MCF 10A (cell line): ENCODE results near the gene PDZRN3. TPM values are rescaled to one million over a fixed set of nuclear protein-coding genes. Genes with fewer than 3 reads are reported as not detected.
A peak's percentile ranks its signal among the peaks of the same experiment; 100 is the strongest.

ENCODE experiments used
- BruUV-seq: library from RNA; stranded (reverse); fragments of 400-500 nt; replicated peaks from 2 replicates; lab custom pipeline; 2021; lab: Mats Ljungman, UMichigan
- CTCF ChIA-PET: fragments of 300-600 bp; sonication (Branson Sonifier 250); formaldehyde crosslinking; extraction: SDS; loops from one replicate; lab custom pipeline; 2021; ENCODE audit warnings: antibody characterized with exemption, inconsistent platforms; lab: Yijun Ruan, JAX
- POLR2A ChIA-PET: fragments of 300-600, 350-650 bp; sonication (Branson Sonifier 250); formaldehyde crosslinking; extraction: SDS; loops from one replicate; lab custom pipeline; 2020; ENCODE audit warnings: antibody characterized with exemption, inconsistent platforms; lab: Yijun Ruan, JAX
- DNase-seq: peaks from one replicate; pipeline ENCODE4 v3.0.0-alpha.2; 2018; ENCODE audit not compliant: unreplicated experiment
- H3K27ac Mint-ChIP-seq: one replicate; pipeline ENCODE4 v1.8.0; 2022; ENCODE audit warnings: mild to moderate bottlenecking, low read depth, mixed read lengths; ENCODE audit not compliant: unreplicated experiment
- H3K27me3 Mint-ChIP-seq: one replicate; pipeline ENCODE4 v1.8.0; 2022; ENCODE audit warnings: mixed read lengths; ENCODE audit not compliant: insufficient read depth, unreplicated experiment
- H3K36me3 Mint-ChIP-seq: one replicate; pipeline ENCODE4 v1.8.0; 2022; ENCODE audit warnings: mild to moderate bottlenecking, moderate library complexity, mixed read lengths; ENCODE audit not compliant: insufficient read depth, unreplicated experiment
- H3K4me1 Mint-ChIP-seq: one replicate; pipeline ENCODE4 v1.8.0; 2022; ENCODE audit warnings: mixed read lengths; ENCODE audit not compliant: insufficient read depth, unreplicated experiment
- H3K4me3 Mint-ChIP-seq: one replicate; pipeline ENCODE4 v1.8.0; 2022; ENCODE audit warnings: mild to moderate bottlenecking, moderate library complexity, mixed read lengths; ENCODE audit not compliant: unreplicated experiment
- H3K9me3 Mint-ChIP-seq: one replicate; pipeline ENCODE4 v1.8.0; 2022; ENCODE audit warnings: mixed read lengths; ENCODE audit not compliant: unreplicated experiment
- CTCF ChIP-seq: fragments of 200-600 bp; IDR thresholded peaks from one replicate; pipeline ENCODE4 v1.8.0; 2022; ENCODE audit warnings: antibody characterized with exemption, mild to moderate bottlenecking; ENCODE audit not compliant: unreplicated experiment
- intact Hi-C: fragments of 100-400 bp; cut with micrococcal nuclease; formaldehyde crosslinking; loops from 2 replicates; pipeline ENCODE4 v1.14.1; 2022
- total RNA-seq: library from RNA; stranded (reverse); gene quantifications from 2 replicates; pipeline ENCODE4 v1.2.3, GENCODE V29; 2022

The PDZRN3 gene
- total RNA-seq, 1 experiment from 2014 or later, result not detected

- no peaks in the 10 kb centered on the region for H3K36me3 Mint-ChIP-seq
- no peak for DNase-seq
- CTCF ChIA-PET, result interaction anchor here (0.7 to 9.9 kb wide), 11 partner anchors 9 to 405 kb away, joined by 3 to 200 read pairs (median 8); no protein-coding TSS in a partner anchor
- no peaks in the 10 kb centered on the region for H3K9me3 Mint-ChIP-seq
- no peak overlapping the region for H3K27ac Mint-ChIP-seq
- intact Hi-C loops, result loop anchor here (5.0 kb wide), 1 partner anchor 656 kb away; the partner anchor contains the start of gene SHQ1
- POLR2A ChIA-PET, result no interaction called here
- H3K4me3 Mint-ChIP-seq, result no peak overlapping the region
- H3K4me1 Mint-ChIP-seq, result no peaks in the 10 kb centered on the region
- TF ChIP-seq CTCF, result no peak
- no TSS peak for BruUV-seq
- peaks cover 10% of the 10 kb centered on the region for H3K27me3 Mint-ChIP-seq
Observed at GRCh38 chr3:73503781-73504180, 121.0 kb downstream of the PDZRN3 start.

GRCh38 chr3:73502609-73503583, 121.8 kb downstream of the PDZRN3 start:
- DNase-seq, result peak; percentile 73
- H3K4me3 Mint-ChIP-seq, result no peak overlapping the region
- CTCF ChIA-PET, result interaction anchor here (0.6 to 9.9 kb wide), 61 partner anchors 9 to 590 kb away, joined by 3 to 200 read pairs (median 4); no protein-coding TSS in a partner anchor
- no peaks in the 10 kb centered on the region for H3K4me1 Mint-ChIP-seq
- H3K36me3 Mint-ChIP-seq, result no peaks in the 10 kb centered on the region
- POLR2A ChIA-PET, result interaction anchor here (0.5 to 1.7 kb wide), 4 partner anchors 46 to 403 kb away, joined by 3 read pairs; no protein-coding TSS in a partner anchor
- TF ChIP-seq CTCF, result peak; percentile 69
- peaks cover 10% of the 10 kb centered on the region for H3K27me3 Mint-ChIP-seq
- intact Hi-C loops, result loop anchor here (1.0 to 5.0 kb wide), 4 partner anchors 48 to 656 kb away; partner anchors contain the start of gene SHQ1
- no peaks in the 10 kb centered on the region for H3K9me3 Mint-ChIP-seq
- H3K27ac Mint-ChIP-seq, result no peak overlapping the region
- no TSS peak for BruUV-seq

- no peak for TF ChIP-seq CTCF
- Mint-ChIP-seq H3K4me1 (no peaks in the 10 kb centered on the region), H3K36me3 (no peaks in the 10 kb centered on the region), H3K27me3 (peaks cover 10% of the 10 kb centered on the region), H3K9me3 (no peaks in the 10 kb centered on the region), H3K27ac (no peak overlapping the region), H3K4me3 (no peak overlapping the region)
- CTCF ChIA-PET, result interaction anchor here (0.6 to 9.9 kb wide), 9 partner anchors 13 to 401 kb away, joined by 3 to 200 read pairs (median 5); no protein-coding TSS in a partner anchor
- POLR2A ChIA-PET, result no interaction called here
- no peak for DNase-seq
- intact Hi-C loops, result loop anchor here (5.0 kb wide), 1 partner anchor 653 kb away; the partner anchor contains the start of gene SHQ1
- no TSS peak for BruUV-seq
Observed at GRCh38 chr3:73500321-73500720, 124.4 kb downstream of the PDZRN3 start.

- ChIA-PET POLR2A (no interaction called here), CTCF (interaction anchor here (0.9 to 9.9 kb wide), 5 partner anchors 13 to 401 kb away, joined by 3 to 200 read pairs (median 10); no protein-coding TSS in a partner anchor)
- no peak for TF ChIP-seq CTCF
- Mint-ChIP-seq H3K36me3 (no peaks in the 10 kb centered on the region), H3K4me3 (no peak overlapping the region), H3K9me3 (no peaks in the 10 kb centered on the region), H3K4me1 (no peaks in the 10 kb centered on the region), H3K27me3 (peaks cover 10% of the 10 kb centered on the region), H3K27ac (no peak overlapping the region)
- intact Hi-C loops, result loop anchor here (5.0 kb wide), 1 partner anchor 652 kb away; the partner anchor contains the start of gene SHQ1
- no peak for DNase-seq
- no TSS peak for BruUV-seq
Observed at GRCh38 chr3:73499787-73500186, 125.0 kb downstream of the PDZRN3 start.
